MM.1S (cell line): ENCODE measurements around the gene DDX60.

Experiments
- DNase-seq: peaks from one replicate; pipeline ENCODE4 v3.0.0-alpha.2; 2015
- H2AFZ ChIP-seq: fragments of 300-600 bp; sonication (generic); 2 replicates; pipeline ENCODE4 v1.6.0; 2016; ENCODE audit warnings: antibody characterized with exemption, low read length
- H3F3A ChIP-seq: fragments of 300-600 bp; sonication (generic); 2 replicates; pipeline ENCODE4 v1.6.1; 2016; ENCODE audit warnings: mild to moderate bottlenecking, antibody characterized with exemption, low read length, moderate library complexity, mixed read lengths; ENCODE audit not compliant: insufficient read depth
- H3K27ac ChIP-seq: fragments of 300-600 bp; sonication (generic); 2 replicates; pipeline ENCODE4 v1.5.1; 2016; ENCODE audit warnings: mild to moderate bottlenecking, low read length
- H3K27me3 ChIP-seq: fragments of 300-600 bp; sonication (generic); replicated peaks from 2 replicates; pipeline ENCODE4 v1.6.0; 2016; ENCODE audit warnings: low read length; ENCODE audit not compliant: insufficient read depth
- H3K36me3 ChIP-seq: fragments of 300-600 bp; sonication (generic); replicated peaks from 2 replicates; pipeline ENCODE4 v1.6.1; 2016; ENCODE audit warnings: mild to moderate bottlenecking, low read length, mixed read lengths; ENCODE audit not compliant: insufficient read depth
- H3K4me1 ChIP-seq: fragments of 300-600 bp; sonication (generic); 2 replicates; pipeline ENCODE4 v1.6.1; 2016; ENCODE audit warnings: low read length, mixed read lengths
- H3K4me2 ChIP-seq: fragments of 300-600 bp; sonication (generic); 2 replicates; pipeline ENCODE4 v1.6.0; 2016; ENCODE audit warnings: low read depth, low read length
- H3K4me3 ChIP-seq: fragments of 300-600 bp; sonication (generic); 2 replicates; pipeline ENCODE4 v1.5.1; 2016; ENCODE audit warnings: low read length, mixed read lengths
- H3K79me2 ChIP-seq: fragments of 300-600 bp; sonication (generic); 2 replicates; pipeline ENCODE4 v1.6.1; 2016; ENCODE audit warnings: mixed run types, low read length, mixed read lengths
- H3K9ac ChIP-seq: fragments of 300-600 bp; sonication (generic); 2 replicates; pipeline ENCODE4 v1.6.1; 2016; ENCODE audit warnings: low read length, mixed read lengths
- H3K9me2 ChIP-seq: fragments of 300-600 bp; sonication (generic); replicated peaks from 2 replicates; pipeline ENCODE4 v1.6.1; 2016; ENCODE audit warnings: mild to moderate bottlenecking, low read length, mixed read lengths; ENCODE audit not compliant: insufficient read depth
- H3K9me3 ChIP-seq: fragments of 300-600 bp; sonication (generic); replicated peaks from 2 replicates; pipeline ENCODE4 v1.6.1; 2016; ENCODE audit warnings: mild to moderate bottlenecking, low read length, mixed read lengths; ENCODE audit not compliant: insufficient read depth
- H4K20me1 ChIP-seq: fragments of 300-600 bp; sonication (generic); 2 replicates; pipeline ENCODE4 v1.6.1; 2016; ENCODE audit warnings: mild to moderate bottlenecking, low read length, moderate library complexity, mixed read lengths; ENCODE audit not compliant: insufficient read depth
- CTCF ChIP-seq: fragments of 300-600 bp; sonication (generic); IDR thresholded peaks from 2 replicates; pipeline ENCODE4 v1.5.1; 2016; ENCODE audit warnings: antibody characterized with exemption, low read length, mixed read lengths
- EZH2 ChIP-seq: fragments of 300-600 bp; sonication (generic); optimal IDR thresholded peaks from 2 replicates; pipeline ENCODE3; 2017; ENCODE audit warnings: low read depth, mild to moderate bottlenecking, antibody characterized with exemption, low read length, mixed read lengths
- EZH2phosphoT487 ChIP-seq: fragments of 300-600 bp; sonication (generic); IDR thresholded peaks from 2 replicates; pipeline ENCODE4 v1.6.1; 2018; ENCODE audit warnings: antibody characterized with exemption, low read length

Gene DDX60

DNA sequence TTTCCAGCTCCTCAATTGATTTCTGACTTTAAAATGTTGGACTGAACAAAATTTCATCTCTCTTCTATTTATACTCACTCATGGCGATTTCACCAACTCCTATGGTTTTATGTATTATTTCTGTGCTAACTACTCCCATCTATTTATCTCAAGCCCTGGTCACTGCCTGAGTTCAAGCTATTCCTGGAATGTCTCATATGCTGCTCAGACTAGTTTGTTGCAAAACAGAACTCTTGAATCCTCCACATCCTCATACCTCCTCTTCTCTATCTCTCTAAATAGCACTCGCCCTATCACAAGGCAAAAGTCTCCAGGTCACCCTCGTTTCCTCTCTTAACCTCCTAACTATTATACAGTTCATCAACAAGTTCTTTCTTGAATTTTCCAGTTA, 19.0 kb upstream of the DDX60 start:
- no peak for DNase-seq
- Histone ChIP-seq H3K27me3 (no peaks in the 10 kb centered on the region), H4K20me1 (no peaks in the 10 kb centered on the region), H3K79me2 (no peaks in the 10 kb centered on the region), H3K27ac (no peak overlapping the region), H3K36me3 (no peaks in the 10 kb centered on the region), H3K4me3 (no peak overlapping the region), H2AFZ (no peak overlapping the region), H3F3A (no peaks in the 10 kb centered on the region), H3K9me3 (no peaks in the 10 kb centered on the region), H3K9ac (no peak overlapping the region), H3K4me1 (no peaks in the 10 kb centered on the region), H3K4me2 (no peak overlapping the region), H3K9me2 (no peaks in the 10 kb centered on the region)
- TF ChIP-seq EZH2, result no peak
- no peak for TF ChIP-seq CTCF
- no peak for TF ChIP-seq EZH2phosphoT487

DNA sequence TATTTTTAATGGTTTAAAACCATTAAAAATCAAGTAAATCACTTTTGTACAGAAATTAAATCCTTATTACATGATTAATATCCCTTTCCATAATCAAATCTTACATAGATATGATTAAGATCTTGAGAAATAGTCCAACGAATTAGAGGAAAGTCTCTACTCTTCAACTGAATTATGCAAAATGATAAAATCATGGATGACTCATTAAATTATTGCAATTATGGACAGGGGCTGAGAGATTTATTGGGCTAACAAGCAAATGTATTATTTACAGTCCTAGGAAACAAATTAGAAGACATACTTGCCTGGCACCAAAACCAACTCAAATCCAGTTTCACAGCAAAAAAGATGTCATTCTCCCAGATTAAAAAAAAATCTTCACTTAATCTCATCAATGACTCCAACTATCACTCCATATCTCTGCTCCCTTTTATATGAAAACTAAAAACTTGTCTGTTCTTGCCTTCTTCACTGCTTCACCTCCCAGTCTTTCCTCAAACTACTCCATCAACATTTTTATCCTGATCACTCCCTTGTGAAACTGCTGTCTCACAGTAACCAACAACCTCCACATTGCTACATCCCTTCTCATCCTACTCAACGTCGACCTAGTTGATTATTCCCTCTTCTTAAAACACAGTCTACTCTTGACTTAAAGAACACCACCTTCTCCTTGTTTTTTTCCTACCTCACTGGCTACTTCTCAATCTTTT, 18.4 kb upstream of the DDX60 start:
- H3K4me3 ChIP-seq, result no peak overlapping the region
- H3F3A ChIP-seq, result no peaks in the 10 kb centered on the region
- no peaks in the 10 kb centered on the region for H3K79me2 ChIP-seq
- H3K9ac ChIP-seq, result no peak overlapping the region
- H3K27ac ChIP-seq, result no peak overlapping the region
- H3K9me2 ChIP-seq, result no peaks in the 10 kb centered on the region
- H3K4me2 ChIP-seq, result no peak overlapping the region
- H3K36me3 ChIP-seq, result no peaks in the 10 kb centered on the region
- TF ChIP-seq EZH2, result no peak
- TF ChIP-seq EZH2phosphoT487, result no peak
- TF ChIP-seq CTCF, result no peak
- no peaks in the 10 kb centered on the region for H4K20me1 ChIP-seq
- H3K4me1 ChIP-seq, result no peaks in the 10 kb centered on the region
- H3K9me3 ChIP-seq, result no peaks in the 10 kb centered on the region
- no peak overlapping the region for H2AFZ ChIP-seq
- H3K27me3 ChIP-seq, result no peaks in the 10 kb centered on the region
- DNase-seq, result no peak

- H3F3A ChIP-seq, result no peaks in the 10 kb centered on the region
- no peak overlapping the region for H2AFZ ChIP-seq
- no peak for DNase-seq
- H3K9me2 ChIP-seq, result no peaks in the 10 kb centered on the region
- no peak overlapping the region for H3K4me2 ChIP-seq
- H3K9me3 ChIP-seq, result no peaks in the 10 kb centered on the region
- no peaks in the 10 kb centered on the region for H3K79me2 ChIP-seq
- no peaks in the 10 kb centered on the region for H4K20me1 ChIP-seq
- H3K27me3 ChIP-seq, result no peaks in the 10 kb centered on the region
- H3K4me3 ChIP-seq, result no peak overlapping the region
- no peak overlapping the region for H3K9ac ChIP-seq
- no peak overlapping the region for H3K27ac ChIP-seq
- no peaks in the 10 kb centered on the region for H3K4me1 ChIP-seq
- no peaks in the 10 kb centered on the region for H3K36me3 ChIP-seq
- TF ChIP-seq EZH2phosphoT487, result no peak
- TF ChIP-seq CTCF, result no peak
- no peak for TF ChIP-seq EZH2
Observed at GRCh38 chr4:168335621-168336020, 17.1 kb upstream of the DDX60 start.
